CD4-positive, alpha-beta T cell treated with Interleukin-15 for 1 hour (primary cell): Measurements from ENCODE around the gene NCK2.

ENCODE experiments used
- DNase-seq: peaks from one replicate; pipeline ENCODE4 v3.0.0-alpha.2; 2020

The NCK2 gene

GRCh38 chr2:105736145-105736544 is 8.6 kb upstream of the NCK2 start:
- no peak for DNase-seq

DNA sequence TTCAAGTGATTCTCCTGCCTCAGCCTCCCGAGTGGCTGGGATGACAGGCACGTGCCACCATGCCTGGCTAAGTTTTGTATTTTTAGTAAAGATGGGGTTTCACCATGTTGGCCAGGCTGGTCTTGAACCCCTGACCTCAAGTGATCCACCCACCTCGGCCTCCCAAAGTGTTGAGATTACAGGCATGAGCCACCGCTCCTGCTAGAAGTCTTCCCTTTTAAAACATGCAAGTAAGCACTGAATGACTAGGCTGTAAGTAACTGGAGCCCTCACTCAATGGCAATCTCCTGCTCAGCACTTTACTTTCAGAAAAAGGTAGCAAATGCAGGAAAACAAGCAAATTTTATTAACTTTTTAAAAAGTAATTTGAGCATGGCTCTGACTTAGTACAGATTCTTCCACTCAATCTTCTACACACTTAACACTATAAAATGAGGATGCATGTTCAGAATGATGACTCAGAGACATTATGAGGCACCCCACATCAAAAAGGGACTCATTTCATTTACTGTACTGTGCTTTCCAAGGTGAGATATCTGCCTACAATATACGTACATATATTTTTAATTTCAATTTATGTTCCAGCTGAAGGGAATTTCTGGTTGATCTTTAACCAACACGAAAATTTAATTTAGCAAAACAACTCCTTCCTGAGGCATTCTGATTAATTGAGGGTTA is 6.6 kb upstream of the NCK2 start:
- DNase-seq, result no peak

DNA sequence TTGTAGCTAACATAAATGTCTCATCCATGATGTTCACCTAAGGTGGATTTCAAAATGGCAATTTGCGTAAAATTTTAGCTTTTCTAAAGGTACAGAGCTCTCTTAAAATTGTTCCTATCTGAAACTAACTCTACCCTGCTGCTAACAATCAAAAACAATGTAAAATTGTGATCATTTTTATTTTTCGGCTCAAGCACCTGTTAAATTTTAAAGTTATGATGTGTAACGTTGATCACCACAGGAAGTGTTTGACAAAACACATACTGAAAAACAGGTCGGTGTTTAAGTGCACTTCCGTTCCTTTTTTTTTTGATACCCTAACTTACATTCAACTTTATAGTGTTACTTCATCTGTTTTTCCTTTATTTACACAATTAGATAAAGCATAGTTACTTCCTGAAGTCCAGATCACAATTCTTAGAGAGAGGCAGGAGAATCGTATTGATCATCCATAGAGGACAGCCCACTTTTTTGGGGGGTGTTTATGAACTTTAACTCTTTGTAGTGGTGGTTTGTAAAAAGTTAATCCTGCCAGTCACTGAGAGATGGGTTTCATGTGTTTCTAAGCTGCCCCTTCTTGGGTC is 6.0 kb upstream of the NCK2 start:
- no peak for DNase-seq

GRCh38 chr2:105739426-105739825 is 5.3 kb upstream of the NCK2 start:
- no peak for DNase-seq

GRCh38 chr2:105739944-105740530 is 4.7 kb upstream of the NCK2 start:
- DNase-seq, result no peak

GRCh38 chr2:105741174-105741573 is 3.5 kb upstream of the NCK2 start:
- DNase-seq, result no peak

DNA sequence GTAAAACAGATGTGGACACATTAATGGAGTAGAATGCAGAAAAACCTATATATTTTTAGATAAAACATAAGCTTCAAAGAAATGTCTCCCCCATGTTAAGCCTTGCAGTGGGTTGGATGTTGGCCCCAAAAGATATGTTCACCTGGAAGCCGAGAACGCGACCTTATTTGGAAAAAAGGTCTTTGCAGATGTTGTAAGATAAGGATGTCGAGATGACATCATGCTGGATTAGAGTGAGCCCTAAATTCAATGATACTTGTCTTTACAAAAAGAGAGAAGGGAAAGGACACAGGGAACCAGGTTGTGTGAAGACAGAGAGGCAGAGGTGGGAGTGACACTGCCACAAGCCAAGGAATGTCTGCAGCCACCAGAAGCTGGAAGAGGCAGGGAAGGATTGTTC is 3.1 kb upstream of the NCK2 start:
- DNase-seq, result no peak

DNA sequence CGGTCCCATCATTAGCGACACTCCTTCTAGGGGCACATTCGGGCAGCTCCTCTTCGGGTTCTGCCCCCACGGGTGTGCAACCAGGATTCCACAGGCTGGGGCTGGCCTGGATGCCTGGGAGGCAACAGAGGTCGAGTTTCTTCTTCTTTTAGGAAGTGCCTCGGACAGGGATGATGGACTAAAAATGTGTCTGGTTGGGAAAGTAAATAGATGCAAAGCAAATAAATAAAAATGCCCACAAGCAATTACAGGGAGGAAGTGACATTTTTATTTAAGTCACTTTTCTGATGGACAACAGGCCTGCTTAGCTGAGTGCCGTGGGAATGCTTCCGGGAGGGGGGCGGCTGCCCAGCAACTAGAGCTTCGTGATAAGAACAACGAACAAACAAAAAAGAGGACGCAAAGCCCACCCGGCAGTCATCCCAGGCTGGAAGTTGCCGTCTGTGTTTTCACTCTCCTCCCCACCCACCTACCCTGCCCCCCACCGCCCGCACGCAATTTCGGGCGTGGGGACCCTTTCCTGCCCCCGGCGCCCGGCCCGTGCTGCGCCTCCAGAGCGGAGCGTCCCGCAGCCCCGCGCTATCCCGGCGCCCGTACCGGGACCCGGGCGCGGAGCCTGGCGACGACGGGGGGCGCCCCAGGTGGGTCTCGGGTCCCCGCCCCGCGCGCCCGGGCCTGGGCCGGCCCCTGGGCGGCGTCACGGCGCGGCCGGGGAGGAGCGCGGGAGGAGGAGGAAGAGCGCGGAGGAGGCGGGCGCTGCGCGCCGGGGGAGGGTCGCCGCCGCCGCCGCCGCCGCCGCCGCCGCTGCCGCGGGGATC is 412 bp upstream of the NCK2 start:
- DNase-seq, result peak; percentile 65

DNA sequence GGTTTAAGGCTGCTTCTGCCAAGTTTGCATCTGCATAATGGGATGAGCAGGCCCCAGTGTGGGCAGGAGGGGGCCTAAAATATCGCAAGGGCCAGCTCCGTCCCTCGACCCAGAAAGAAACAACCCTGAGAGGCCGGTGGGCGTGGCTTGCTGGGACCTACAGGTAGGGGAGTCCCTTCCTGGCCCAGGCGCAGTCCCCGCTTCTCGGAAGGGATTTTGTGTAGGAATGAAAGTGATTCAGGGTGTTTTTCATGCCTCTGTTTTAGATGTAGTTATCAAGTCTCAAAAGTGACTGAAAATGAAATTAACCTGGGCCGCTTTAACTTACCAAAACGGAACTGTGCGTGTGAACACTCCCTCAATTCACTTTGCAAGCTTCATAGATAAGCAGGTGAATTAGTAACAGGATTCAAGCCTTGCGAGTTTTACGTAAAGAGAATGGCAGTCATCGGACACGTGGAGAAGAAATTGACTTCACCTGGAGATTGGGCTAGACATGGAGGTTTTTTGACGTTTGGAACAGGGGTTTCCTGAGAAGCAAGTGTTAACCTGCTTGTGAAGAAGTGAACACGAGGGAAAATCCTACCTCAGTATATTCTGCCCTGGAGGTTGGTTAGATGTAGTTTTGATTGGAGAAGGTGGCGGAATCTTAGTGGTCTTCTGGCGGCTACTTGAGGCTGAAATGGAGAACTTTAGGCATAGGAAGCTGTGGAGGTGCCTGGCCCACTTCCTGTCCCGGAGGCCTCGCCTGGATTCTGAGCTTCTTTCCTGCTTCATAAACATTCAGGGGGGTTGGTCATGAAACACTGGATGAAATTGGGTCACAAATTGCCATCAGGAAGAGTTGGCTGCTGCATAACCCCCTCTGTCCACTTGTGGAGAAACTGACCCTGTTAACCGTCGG is 1.7 kb downstream of the NCK2 start:
- DNase-seq, result peak; percentile 77

DNA sequence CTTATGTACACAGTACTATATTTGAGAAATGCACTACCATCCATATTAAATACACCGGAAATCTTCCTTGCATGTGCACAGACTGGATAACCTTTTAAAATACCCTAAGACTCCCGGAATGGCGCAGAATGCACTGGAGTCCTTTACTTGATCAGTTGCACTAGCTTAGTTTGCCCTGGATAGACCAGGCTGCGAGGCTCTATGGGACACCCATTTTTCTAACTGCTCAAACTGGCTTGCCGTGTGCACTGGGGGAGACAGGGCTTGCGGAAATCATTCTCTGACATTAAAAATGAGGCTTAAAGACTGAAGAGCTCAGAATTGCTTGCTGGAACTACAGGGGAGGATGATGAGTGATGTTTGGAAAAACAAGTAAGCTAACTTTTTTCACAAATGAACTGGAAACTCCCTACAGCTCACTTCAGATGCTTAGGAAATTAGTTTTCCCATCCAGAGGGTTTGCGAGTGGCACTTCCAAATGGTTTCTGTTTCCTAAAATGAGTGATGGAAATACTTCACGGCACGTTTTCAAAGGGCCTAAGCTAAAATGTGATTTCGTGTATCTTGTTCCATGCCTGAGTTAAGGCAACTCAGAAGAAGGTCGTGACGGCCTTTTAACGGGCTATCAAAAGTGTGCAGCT is 2.7 kb downstream of the NCK2 start:
- DNase-seq, result no peak

- no peak for DNase-seq
These were observed 3.3 kb downstream of the NCK2 start for GRCh38 chr2:105747991-105748390.

DNA sequence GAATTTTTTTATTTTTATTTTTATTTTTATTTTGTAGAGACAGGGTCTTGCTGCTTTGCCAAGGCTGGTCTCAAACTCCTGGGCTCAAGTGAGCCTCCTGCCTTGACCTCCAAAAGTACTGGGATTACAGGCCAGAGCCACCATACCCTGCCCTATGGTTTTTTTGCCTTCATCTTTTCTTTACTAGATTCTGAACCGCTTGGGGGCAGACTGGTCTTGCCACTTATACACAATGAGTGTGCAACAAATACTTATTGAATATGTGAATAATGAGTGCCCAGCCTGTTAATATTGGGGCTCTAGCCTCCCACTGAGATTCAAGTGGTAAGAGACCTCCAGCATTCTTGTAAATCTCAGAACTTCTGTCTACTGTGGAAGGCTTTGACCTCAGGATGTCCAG is 3.9 kb downstream of the NCK2 start:
- no peak for DNase-seq

DNA sequence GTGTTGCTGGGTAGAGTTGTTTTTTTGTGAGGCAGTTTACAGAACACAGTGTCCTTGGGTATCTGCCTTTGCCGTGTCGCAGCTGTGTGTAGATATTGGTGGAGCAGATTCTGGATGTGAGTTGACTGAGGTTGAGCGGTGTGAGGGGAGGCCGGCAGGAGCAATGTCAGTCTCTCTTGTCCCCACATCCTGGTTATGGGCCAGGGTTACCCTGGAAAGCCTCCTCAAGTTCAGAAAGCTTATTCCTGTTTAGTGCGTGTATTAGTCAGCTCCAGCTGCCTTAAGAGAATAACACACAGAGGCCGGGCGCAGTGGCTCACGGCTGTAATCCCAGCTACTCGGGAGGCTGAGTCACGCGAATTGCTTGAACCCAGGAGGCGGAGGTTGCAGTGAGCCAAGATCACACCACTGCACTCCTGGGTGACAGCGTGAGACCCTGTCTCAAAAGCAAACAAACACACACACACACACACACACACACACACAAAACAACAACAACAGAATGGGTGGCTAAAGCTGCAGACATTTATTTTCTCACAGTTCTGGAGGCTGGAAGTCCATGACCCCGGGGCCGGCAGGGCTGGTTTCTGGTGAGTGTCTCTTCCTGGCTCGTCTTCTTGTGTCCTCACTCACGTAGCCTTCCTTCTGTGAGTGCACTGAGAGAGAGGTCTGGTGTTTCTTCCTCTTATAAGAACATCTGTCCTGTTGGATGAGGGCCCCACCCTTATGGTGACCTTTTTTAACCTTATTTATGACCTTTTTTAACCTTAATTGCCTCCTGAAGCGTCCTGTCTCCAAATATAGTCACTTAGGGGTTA is 5.1 kb downstream of the NCK2 start:
- peak; percentile 20 for DNase-seq

DNA sequence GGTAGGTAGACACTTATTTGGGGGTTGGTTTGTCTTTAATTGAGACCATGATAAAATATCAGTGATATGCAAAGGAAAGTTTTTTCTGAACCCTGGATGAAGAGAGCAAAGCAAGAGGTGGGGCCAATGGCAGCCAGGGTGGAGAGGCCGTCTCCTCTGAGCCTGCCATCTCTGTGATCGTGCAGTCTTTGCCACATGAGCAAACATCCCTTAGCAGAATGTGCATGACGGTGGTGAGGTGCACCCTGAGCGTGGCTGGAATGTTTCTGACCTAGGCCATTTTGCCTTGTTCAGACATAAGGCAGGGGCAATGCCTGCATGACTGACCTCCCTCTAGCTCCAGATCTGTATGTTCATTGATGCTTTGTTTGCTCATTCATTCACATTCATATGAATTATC is 6.0 kb downstream of the NCK2 start:
- DNase-seq, result no peak

DNA sequence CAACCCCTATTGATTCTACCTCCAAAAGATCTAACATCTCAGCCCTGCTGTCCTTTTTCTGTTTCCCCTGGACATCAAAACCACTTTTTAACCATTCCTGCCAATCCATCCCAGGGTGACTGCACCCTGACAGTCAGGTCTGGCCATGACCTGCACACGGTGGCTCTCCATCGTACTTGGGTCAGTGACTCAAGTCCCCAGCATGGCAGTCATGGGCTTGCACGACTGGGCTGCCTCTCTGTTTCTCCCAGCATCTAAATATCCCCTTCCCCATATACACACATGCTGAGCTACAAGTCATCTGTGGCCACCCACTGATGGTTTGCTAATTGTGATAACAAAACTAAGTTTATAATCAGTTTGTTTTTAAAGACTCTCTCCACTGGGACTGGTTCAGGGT is 6.6 kb downstream of the NCK2 start:
- no peak for DNase-seq

DNA sequence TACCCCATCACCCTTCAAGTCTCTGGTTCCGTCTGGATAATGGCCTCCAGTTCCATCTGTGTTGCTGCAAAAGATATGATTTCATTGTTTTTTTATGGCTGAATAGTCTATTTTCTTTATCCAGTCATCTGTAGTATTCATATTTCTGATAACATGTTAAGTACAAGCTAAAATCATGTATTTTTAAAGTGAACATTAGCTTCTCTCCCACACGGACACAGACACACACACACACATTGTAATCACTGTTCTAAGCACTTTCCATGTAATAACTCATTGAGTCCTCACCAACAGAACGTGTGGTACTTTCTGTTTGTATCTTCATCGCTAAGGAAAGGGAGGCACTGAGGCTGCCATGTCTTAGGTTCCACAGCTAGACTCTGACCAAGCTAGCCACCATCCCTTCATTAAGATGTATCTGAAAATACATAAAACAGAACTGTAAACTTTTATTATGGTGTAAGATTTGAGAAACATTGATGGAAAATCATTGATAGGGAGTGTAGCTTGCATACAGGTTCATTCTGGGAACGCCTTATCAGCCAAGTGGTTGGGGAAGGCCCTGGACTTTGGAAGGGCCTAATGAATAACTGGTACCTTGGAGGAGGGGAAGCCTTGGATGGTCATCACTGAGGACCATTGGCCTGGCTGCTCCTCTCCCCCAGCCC is 8.1 kb downstream of the NCK2 start:
- no peak for DNase-seq

DNA sequence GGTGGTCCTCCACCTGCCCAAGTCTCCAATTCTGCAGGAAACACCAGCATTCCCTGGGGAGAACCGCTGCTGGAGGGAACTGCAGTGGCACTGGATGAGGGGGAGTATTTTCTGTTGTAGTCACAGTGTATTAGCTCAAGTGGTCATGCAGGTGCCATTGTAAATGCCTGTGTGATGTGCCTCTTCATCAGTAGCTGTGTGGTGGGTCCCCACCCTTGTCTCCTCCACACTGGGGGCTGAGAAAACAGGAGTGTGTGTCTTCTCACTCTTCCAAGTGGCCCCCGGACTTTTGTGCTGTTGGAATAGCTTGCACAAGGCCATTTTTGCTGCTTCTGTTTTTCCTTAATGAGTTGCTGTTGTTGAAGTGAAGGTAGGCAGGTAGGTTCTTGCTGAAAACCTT is 8.7 kb downstream of the NCK2 start:
- DNase-seq, result no peak

- DNase-seq, result peak; percentile 62
These were observed 9.3 kb downstream of the NCK2 start for GRCh38 chr2:105754011-105754410.

DNA sequence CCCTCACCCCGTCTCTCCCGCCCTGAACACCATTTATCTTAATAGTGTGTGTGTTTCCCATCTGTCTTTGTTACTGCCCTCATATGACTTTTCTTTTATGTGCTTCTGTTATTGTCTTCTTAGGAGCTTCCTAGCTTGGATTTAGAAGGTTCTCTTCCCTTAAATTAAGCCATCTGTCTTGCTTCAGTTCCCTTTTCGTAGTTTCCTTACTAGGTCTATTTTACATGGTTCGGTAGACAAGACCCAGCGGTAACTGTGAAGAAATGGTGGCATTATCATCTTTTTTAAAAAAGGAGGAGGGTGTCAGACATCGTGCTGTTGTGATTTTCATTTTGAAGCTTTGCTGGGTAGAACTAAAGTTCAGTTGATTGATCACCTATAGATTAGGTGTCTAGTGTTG is 10.3 kb downstream of the NCK2 start:
- no peak for DNase-seq

DNA sequence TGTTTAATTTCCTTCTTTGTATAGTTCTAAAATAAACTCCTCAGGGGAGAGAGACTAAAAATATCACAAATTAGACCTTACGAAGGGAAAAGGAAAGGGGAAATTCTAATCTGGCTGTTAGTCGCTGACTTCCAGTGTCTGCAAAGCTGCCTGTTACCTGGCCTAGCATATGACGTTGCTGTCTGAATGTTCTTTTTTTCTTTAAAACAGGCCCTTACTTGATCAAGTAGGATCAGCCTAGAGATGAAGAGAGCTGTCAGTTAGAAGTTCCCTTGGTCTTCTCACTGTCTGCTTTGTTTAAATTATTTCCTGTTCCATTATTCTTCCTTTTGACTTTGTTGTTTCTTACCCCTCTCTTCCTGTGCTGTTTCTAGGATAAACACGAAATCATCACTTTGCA is 11.2 kb downstream of the NCK2 start:
- no peak for DNase-seq

DNA sequence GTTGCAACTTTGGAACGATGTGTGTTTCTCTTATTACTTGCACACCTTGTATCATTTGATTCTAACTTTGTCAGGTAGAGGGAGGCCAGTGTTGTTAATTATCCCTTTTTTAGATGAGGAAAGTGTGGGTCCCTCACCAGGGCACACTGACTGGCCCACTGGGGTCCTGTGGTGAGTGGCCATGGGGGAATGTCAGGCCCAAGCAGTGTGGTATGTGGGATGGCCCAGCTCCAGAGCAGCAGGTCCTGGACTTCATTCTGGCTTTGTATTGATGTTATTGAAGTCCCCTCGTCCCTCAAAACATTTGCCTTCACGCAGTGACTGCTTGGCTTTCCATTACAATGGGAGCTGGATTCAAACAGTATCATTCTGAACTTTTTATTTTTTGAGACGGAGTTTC is 11.7 kb downstream of the NCK2 start:
- DNase-seq, result no peak
